T follicular helper cell (primary cell): ENCODE measurements around the gene EEFSEC.

Experiments used
- DNase-seq: peaks from one replicate; pipeline ENCODE4 v3.0.0-alpha.2; 2020; ENCODE audit warnings: low read depth

EEFSEC gene

GRCh38 chr3:128334086-128334645 lies 180.9 kb downstream of the EEFSEC start:
- DNase-seq = no peak

DNA sequence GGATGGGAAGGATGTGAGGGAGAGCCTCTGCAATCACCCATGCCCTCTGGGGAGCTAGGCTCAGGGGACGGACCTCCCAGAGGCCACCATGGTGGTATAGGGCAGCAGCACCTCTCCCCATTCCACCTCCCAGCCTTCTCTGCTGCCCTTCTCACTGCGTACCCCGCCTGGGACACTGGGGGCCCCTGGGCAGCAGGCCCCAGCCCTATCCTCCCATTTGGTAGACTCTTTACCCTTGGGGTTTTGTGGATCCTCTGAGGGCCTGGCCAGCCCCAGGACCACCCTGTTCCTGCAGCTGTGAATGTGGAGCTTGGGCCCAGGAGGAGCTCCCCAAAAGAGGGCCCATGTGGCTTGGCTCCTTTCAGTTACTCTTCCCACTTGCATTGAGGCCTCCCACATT lies 181.5 kb downstream of the EEFSEC start:
- no peak for DNase-seq

DNA sequence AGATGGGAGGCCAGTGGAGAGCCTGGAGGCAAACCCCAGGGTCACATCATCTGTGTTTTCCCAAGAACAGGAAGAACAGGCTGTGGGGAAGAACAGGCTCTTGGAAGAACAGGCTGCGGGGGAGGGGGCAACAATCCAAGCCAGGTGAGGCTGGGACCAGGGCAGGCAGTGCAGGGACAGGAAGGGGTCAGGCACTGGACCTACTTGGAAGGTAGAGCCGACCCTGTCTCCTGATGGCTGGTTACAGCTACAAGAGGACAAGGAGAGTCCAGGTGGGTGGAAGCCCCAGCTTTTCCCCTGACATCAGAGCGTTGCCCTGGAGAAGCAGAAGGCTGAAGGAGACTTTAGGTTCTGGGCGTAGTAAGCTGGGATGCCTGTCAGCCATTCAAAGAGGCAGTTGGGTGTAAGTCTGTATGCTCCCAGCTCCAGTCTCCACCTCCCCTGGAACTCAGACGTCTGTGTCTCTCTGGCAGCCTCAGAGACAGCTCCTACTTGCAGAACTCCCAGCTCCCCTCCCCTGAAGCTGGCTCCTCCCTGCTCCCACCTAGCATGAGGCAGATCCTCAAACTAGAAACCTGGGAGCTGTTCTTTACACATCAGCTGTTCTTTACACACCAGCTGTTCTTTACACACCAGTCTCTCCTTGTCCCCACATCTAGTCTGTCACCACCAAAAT lies 182.5 kb downstream of the EEFSEC start:
- no peak for DNase-seq

DNA sequence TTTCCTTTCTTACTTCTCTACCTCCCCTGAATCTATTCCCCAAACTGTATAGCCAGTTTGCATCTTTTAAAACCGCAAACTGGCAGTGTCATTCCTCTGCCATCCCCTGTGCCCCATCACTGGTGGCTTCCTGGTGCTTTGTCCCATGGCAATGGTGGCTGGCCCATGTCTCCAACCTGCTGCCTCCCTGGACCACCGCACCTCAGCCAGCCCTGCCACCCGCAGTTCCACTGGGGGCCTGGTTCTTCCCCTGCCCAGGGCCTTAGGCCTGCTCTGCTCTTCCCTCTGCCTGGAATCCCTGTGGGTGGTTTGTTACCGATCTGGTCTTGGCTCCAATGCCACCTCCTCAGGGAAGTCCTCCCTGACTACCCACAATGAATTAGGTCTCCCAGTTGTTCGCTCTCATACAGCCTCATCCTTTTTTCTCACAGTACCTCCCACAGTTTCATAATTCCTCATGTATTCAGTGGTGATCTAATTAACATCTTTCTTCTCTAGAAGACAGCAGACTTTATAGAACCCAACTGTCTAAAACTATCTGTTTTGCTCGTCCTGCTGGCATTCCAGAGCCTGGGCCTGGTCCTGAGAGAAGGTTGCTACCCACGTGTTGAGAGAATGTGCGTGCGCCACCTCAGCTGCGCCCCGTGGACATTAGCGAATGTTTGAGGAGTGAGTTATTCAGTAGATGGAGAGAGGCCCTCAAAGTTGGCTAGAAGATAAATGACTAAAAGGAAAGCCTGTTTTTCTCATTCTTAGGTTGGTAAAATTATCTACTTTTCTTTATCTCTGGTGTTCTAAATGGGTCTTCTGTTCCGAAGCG lies 183.3 kb downstream of the EEFSEC start:
- no peak for DNase-seq

DNA sequence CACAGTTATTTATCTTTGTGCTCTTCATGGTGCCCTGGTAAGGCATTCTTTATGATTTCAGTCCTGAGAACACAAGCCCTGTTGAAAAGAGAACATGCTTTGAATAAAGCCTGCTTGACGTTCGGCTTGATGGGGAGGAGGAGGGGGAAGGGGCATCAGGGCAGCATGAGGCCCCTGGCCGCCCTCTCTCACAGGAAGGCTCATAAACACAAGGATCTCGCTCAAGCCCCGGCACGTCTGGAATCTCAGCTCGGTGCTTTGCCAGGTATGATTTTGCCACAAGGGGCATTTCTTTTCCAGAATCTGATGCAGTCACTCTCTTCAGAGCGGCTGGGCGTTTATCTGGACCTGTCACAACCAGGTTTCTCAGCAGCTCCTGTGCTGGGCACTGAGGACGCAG lies 184.0 kb downstream of the EEFSEC start:
- DNase-seq = no peak

GRCh38 chr3:128338536-128339330 lies 185.5 kb downstream of the EEFSEC start:
- no peak for DNase-seq

DNA sequence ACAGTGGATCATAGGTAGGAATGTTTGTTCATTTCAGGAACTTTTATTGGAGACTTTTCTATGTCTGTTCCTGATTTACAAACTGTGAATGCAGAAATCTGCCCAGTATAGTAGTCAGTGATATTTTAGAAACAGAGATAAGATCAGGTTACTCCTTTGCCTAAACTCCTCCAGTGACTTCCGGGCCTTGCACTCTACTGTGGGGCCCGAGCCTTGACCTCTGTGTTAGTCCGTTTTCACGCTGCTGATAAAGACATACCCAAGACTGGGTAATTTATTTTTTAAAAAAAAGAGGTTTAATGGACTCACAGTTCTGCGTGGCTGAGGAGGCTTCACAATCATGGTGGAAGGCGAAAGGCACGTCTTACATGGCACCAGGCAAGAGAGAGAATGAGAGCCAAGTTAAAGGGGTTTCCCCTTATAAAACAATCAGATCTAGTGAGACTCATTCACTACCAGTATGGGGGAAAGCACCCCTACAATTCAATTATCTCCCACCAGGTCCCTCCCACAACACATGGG lies 186.3 kb downstream of the EEFSEC start:
- DNase-seq = no peak

DNA sequence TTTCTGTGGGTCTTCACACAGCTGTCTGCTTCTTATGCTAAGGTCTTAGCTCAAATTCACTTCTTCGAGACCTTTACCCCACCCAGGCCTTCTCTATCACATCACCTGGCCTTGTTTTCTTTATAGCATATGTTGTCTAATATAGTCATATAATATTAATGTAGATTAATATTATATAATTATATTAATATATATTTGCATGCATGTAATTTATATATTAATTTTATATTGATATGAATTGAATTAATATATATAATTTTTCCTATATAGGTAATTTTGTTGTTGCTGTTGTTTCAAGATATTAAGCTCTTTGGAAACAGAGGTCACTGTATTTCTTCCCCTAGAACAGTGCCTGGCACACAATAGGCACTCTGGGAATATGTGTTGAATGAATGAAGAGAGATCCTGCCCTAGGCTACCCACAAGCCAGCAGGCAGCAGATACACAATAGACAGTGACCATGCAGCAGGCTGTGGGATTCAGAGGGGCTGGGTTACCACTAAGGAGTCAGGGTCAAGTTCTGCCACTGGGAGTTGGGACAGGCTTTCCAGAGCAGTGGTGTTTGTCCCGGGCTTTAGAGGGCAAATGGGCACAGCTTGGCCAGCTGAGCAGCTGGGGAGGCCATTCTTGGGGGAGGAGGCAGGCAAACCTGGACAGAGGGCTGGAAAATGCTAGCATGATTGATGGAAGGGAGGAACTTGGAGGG lies 187.1 kb downstream of the EEFSEC start:
- DNase-seq = no peak

DNA sequence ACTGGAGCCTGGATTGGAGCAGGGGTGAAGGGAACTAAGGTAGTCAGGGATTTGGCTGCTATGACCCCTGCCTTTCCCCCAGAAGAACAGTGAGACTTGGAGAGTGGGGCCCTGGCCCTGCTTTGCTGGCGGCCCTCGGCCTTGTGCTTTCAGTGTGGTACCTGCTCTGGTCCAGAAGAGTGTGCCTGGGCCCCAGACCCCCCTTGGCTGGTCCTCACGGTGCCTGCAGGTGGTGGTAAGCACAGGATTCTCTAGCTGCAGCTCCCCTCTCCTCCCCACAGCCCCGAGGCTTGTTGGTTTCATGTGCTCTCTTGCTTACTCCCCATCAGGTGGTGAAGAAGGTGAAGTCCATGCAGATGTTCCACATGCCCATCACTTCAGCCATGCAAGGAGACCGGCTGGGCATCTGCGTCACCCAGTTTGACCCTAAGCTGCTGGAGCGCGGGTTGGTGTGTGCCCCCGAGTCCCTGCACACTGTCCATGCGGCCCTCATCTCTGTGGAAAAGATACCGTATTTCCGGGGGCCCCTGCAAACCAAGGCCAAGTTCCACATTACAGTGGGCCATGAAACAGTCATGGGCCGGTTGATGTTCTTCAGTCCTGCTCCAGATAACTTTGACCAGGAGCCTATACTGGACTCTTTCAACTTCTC lies 187.7 kb downstream of the EEFSEC start:
- DNase-seq = no peak

DNA sequence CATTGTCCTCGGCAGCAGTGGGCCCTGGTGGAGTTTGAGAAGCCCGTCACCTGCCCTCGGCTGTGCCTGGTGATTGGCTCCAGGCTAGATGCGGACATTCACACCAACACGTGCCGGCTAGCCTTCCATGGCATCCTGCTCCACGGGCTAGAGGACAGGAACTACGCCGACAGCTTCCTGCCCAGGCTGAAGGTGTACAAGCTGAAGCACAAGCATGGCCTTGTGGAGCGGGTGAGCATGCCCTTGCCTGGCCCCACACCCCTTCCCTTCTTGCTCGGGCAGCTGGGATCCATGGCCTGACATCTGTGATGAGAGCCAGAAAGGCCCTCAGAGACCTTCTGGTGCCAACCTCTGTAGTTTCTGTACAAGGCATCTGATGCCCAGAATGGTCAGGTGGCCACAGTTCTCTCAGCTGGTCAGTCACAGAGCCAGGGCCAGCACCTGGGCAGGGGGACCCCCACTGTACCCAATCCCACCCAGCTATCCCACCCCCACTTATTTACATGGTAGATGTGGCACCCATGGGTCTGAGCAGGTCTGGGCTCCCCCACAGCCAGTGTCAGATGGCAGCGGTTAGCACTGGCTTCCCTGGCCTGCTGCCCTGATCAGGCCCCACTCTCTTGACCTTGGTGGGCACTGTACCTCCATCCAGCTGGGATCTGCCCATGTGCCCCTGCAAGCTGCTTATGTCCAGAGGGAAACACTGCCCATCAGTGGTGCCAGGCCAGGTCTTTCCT lies 188.5 kb downstream of the EEFSEC start:
- no peak for DNase-seq

DNA sequence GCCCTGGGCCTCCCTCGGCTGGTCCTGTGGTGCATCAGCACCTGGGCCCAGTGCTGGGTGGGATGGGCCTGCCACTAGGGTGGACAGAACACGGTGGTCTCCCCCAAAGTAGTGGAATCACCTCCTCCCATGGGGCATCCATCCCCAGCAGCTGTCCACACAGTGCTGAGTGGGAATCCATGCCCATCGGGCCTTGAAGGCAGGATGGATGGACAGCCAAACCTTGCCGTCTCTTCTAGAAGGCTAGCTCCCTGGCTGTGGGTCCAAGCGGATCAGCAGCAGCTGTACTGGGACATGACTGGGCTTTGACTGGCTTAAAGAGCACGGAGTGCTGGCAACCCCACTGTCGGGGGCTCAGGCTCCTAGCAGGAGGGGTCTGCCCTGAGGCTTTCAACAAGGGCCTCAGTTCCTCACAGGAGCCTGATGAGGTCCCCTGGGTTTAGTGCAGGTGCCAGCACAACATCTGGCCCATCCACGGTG lies 189.5 kb downstream of the EEFSEC start:
- DNase-seq = no peak

DNA sequence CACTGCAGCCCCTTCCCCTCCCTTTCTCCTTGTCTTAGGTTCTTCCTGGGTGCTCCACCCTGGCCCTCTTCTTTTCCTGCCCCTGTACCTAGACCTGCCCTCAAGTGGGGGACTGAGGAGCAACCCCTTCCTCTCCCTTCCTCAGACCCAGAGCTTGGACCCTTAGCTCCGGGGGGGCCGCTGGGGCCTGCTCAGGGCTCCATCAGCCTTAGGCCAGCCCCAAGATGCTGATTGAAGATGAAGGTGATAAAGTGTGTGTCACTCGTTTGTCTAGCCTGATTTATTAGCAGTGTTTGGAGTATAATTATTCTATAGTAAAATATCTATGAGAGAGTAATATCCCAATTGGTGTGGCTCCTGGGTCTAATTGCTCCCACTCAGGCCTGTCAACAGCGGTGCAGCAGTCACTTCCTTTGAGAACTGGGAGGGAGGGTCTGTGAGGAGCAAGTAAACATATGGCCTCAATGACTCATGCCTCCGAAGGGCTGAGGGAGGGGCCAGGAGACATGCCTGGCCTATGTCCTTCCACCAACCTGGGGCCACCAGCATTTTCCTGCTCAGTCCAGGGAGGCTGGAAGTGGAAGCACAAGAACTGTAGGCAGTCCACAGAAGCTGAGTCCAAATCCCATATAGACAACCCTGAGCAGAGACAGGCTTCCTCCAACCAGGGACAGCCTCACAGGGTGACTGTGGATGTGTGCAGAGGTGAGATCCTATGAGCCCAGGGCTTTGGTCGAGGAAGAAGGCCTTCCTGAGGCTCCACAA lies 190.2 kb downstream of the EEFSEC start:
- DNase-seq = no peak

DNA sequence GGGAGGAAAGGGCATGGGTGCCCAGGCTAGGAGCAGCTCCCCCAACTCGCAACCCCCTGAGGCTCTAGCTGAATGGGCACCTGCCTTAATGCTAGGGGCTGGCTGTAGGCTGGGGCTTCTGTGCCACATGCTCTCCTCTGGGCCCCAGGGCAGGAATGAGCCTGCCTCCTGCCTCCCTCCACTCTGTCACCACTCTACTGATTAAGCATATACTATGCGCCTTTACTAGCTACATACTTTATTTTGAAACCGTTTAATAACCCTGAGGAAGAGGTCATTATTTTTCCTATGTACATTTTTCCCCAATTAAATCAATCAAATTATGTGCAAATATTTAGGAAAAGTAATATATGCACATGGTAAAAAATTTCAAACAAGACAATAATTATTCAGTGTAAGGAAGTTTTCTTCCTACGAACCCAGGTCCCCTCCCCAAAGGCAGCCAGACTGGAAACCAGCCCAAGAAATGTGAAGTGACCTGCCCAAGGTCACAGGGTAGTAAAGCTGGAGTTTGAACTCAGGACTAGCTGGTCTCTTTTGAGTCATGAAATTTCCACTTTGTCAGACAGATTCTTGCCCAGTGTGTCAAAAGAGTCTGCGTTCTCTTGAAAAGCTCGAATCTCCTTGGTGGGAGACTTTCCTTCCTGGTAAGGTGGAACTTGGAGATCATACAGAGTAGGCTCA lies 190.9 kb downstream of the EEFSEC start:
- DNase-seq = no peak

GRCh38 chr3:128345196-128345595 lies 191.9 kb downstream of the EEFSEC start:
- no peak for DNase-seq

DNA sequence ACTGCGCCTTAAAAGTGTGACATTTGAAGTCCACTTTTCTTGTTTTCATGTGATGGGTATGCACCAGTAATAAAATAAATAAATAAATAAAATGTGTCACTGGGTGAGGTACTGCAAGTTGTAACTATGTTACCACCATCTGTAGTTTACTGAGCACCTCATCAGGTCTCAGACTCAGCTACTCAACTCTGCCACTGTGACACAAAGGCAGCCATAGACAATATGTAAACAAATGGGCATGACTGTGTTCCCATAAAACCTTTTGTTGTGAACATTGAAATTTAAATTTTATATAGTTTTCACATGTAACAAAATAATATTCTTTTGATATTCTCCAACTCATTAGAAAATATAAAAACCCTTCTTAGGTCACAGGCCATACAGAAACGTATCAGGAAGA lies 193.3 kb downstream of the EEFSEC start:
- DNase-seq = no peak

- no peak for DNase-seq
These were observed 194.0 kb downstream of the EEFSEC start for GRCh38 chr3:128347282-128347681.

GRCh38 chr3:128348075-128348474 lies 194.8 kb downstream of the EEFSEC start:
- no peak for DNase-seq

GRCh38 chr3:128348805-128349531 lies 195.7 kb downstream of the EEFSEC start:
- no peak for DNase-seq
